ENCODE results near the gene THADA.

Gene THADA

DNA sequence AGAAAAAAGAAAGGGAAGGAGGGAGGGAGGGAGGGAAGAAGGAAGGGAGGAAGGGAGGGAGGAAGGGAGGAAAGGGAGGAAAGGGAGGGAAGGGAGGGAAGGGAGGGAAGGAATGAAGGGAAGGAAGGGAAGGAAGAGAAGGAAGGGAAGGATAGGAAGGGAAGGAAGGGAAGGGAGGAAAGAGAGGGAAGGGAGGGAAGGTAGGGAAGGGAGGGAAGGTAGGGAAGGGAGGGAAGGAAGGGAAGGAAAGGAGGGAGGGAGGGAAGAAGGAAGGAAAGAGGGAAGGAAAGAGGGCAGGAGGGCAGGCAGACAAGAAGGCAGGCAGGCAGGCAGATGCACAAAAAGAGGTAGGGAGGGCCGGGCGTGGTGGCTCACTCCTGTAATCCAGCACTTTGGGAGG lies 74.9 kb downstream of the THADA start:
- TF ChIP-seq EZH2 (IDR thresholded peaks at IDR 0.05; ENCODE audit: borderline replicate concordance, low read depth, low read length, severe bottlenecking) = no peak
- TF ChIP-seq, protein P1, sequence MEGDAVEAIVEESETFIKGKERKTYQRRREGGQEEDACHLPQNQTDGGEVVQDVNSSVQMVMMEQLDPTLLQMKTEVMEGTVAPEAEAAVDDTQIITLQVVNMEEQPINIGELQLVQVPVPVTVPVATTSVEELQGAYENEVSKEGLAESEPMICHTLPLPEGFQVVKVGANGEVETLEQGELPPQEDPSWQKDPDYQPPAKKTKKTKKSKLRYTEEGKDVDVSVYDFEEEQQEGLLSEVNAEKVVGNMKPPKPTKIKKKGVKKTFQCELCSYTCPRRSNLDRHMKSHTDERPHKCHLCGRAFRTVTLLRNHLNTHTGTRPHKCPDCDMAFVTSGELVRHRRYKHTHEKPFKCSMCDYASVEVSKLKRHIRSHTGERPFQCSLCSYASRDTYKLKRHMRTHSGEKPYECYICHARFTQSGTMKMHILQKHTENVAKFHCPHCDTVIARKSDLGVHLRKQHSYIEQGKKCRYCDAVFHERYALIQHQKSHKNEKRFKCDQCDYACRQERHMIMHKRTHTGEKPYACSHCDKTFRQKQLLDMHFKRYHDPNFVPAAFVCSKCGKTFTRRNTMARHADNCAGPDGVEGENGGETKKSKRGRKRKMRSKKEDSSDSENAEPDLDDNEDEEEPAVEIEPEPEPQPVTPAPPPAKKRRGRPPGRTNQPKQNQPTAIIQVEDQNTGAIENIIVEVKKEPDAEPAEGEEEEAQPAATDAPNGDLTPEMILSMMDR (IDR thresholded peaks at IDR 0.05; ENCODE audit: borderline replicate concordance, extremely low read depth, low read length, poor library complexity, severe bottlenecking) = no peak
- Histone ChIP-seq H3K36me3 (ENCODE audit: insufficient read depth, low read length) (peaks cover 6% of the 10 kb centered on the region), H3K4me2 (ENCODE audit: insufficient read depth, low read length) (no peak overlapping the region)

DNA sequence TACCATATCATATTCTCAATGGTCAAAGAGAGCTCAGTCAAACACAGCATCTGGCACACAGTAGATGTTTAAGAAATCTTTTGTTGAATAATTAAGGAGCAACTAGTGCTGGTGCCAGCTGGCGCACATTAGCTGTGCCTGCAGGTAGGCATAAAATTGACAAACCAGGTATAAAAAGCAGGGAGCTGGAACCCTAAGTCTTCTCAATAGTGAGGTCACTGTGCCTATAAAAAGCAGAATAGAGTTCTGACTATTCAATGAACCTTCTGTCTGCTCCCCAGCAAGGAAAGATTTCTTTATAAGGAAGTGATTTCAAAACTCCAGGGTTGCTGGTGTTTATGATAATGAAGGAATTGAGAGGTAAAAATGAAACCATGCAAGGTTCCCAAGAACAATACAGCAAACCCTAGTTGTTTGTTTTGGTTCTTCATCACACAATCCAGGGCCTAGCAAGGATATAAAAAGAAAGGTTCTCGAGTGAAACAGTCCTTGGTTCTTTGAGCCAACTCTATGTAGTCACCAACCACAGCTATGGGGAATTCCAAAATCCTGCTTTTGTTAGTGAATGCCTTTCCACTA lies 76.1 kb downstream of the THADA start:
- no peak for ATAC-seq (ENCODE audit: insufficient read depth, low read depth)
- Histone ChIP-seq H4K20me1 (ENCODE audit: insufficient read depth, low read length) (no peaks in the 10 kb centered on the region), H3K4me2 (ENCODE audit: insufficient read depth, low read length) (no peak overlapping the region), H3K79me2 (ENCODE audit: insufficient read depth, low read length) (no peaks in the 10 kb centered on the region), H3K36me3 (ENCODE audit: insufficient read depth, low read length) (no peaks in the 10 kb centered on the region), H3K27me3 (ENCODE audit: insufficient read depth, low read length, poor library complexity) (no peaks in the 10 kb centered on the region), H3K27ac (ENCODE audit: low read length) (no peak overlapping the region), H3K4me1 (ENCODE audit: insufficient read depth, low read length) (no peaks in the 10 kb centered on the region), H3K9ac (ENCODE audit: low read depth, low read length) (no peak overlapping the region), H2AFZ (ENCODE audit: low read depth, low read length) (no peak overlapping the region), H3K4me3 (ENCODE audit: low read depth in 1 of 2, low read length in 2 of 2) (no peak overlapping the region), H3K9me3 (ENCODE audit: insufficient read depth, low read length, severe bottlenecking) (no peaks in the 10 kb centered on the region)
- DNase-seq = no peak
- TF ChIP-seq, protein P1 (IDR thresholded peaks at IDR 0.05; ENCODE audit: borderline replicate concordance, extremely low read depth, low read length, poor library complexity, severe bottlenecking) = no peak
- no peak for TF ChIP-seq EZH2 (IDR thresholded peaks at IDR 0.05; ENCODE audit: borderline replicate concordance, low read depth, low read length, severe bottlenecking)

More for the DNA sequence above, 74.9 kb downstream of the THADA start:
- H3K9ac ChIP-seq (ENCODE audit: low read depth, low read length) = no peak overlapping the region
- DNase-seq = no peak
- no peak overlapping the region for H3K4me3 ChIP-seq (ENCODE audit: low read depth in 1 of 2, low read length in 2 of 2)
- no peaks in the 10 kb centered on the region for H3K9me3 ChIP-seq (ENCODE audit: insufficient read depth, low read length, severe bottlenecking)
- H4K20me1 ChIP-seq (ENCODE audit: insufficient read depth, low read length) = no peaks in the 10 kb centered on the region
- H3K79me2 ChIP-seq (ENCODE audit: insufficient read depth, low read length) = no peaks in the 10 kb centered on the region
- no peak overlapping the region for H2AFZ ChIP-seq (ENCODE audit: low read depth, low read length)
- H3K4me1 ChIP-seq (ENCODE audit: insufficient read depth, low read length) = no peaks in the 10 kb centered on the region
- no peaks in the 10 kb centered on the region for H3K27me3 ChIP-seq (ENCODE audit: insufficient read depth, low read length, poor library complexity)
- no peak for ATAC-seq (ENCODE audit: insufficient read depth, low read depth)
- no peak overlapping the region for H3K27ac ChIP-seq (ENCODE audit: low read length)

DNA sequence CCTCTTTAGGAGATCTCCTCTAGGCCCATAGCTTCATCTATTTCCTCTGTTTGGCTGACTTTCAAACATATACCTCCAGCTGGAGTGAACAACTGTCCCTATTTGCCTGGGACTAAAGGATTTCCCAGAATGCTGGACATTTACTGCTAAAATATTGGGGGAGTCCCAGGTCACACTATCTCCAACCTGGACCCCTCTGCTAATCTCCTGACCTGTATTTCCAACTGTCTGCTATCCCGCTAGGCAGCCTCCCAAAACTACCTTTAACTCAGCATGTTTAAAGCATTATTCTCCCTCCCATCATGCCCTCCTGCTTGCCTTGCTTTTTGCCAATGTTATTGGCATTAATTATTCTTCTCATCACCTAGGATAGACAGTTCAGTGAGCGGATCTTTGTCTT lies 77.1 kb downstream of the THADA start:
- H4K20me1 ChIP-seq (ENCODE audit: insufficient read depth, low read length) = no peaks in the 10 kb centered on the region
- ATAC-seq (ENCODE audit: insufficient read depth, low read depth) (no peak), DNase-seq (no peak)
- no peak overlapping the region for H3K4me2 ChIP-seq (ENCODE audit: insufficient read depth, low read length)
- H3K27me3 ChIP-seq (ENCODE audit: insufficient read depth, low read length, poor library complexity) = no peaks in the 10 kb centered on the region
- no peaks in the 10 kb centered on the region for H3K36me3 ChIP-seq (ENCODE audit: insufficient read depth, low read length)
- no peaks in the 10 kb centered on the region for H3K9me3 ChIP-seq (ENCODE audit: insufficient read depth, low read length, severe bottlenecking)
- no peak overlapping the region for H3K4me3 ChIP-seq (ENCODE audit: low read depth in 1 of 2, low read length in 2 of 2)
- no peak for TF ChIP-seq EZH2 (IDR thresholded peaks at IDR 0.05; ENCODE audit: borderline replicate concordance, low read depth, low read length, severe bottlenecking)
- TF ChIP-seq, protein P1 (IDR thresholded peaks at IDR 0.05; ENCODE audit: borderline replicate concordance, extremely low read depth, low read length, poor library complexity, severe bottlenecking) = no peak
- H3K9ac ChIP-seq (ENCODE audit: low read depth, low read length) = no peak overlapping the region
- no peak overlapping the region for H2AFZ ChIP-seq (ENCODE audit: low read depth, low read length)
- no peak overlapping the region for H3K27ac ChIP-seq (ENCODE audit: low read length)
- H3K79me2 ChIP-seq (ENCODE audit: insufficient read depth, low read length) = no peaks in the 10 kb centered on the region
- no peaks in the 10 kb centered on the region for H3K4me1 ChIP-seq (ENCODE audit: insufficient read depth, low read length)
